ENCODE measurements around the gene ROBO4.

The ROBO4 gene

DNA sequence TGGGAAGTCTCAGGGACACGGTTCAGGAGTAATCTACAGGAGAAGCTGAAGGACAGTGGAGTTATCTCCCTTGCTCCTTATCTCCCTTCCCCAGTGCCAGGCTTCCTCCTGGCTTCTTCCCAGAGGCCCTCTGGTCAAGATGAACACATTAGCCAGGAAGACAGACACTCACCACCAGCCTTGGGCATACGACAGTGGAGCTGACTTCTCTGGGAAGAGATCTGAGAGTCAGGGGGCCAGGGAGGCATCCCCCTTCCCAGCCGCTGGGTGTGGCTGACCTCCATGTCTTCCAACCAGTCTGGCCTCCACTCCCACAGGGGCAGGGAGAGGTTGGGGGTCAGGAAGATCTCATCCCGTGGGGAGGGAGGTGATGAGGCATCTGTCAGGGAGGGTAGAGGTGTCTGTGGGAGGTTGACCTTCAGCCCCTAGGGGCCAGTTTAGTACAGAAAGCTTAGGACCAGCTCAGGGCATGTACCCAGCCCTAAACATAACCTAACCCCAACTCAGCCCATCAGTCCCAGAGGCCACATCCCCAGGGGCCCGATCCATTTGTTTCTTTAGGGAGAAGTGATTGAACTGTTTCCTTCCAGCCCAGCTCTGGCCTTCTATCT is 12.7 kb downstream of the ROBO4 start:
- TF ChIP-seq, protein P1, sequence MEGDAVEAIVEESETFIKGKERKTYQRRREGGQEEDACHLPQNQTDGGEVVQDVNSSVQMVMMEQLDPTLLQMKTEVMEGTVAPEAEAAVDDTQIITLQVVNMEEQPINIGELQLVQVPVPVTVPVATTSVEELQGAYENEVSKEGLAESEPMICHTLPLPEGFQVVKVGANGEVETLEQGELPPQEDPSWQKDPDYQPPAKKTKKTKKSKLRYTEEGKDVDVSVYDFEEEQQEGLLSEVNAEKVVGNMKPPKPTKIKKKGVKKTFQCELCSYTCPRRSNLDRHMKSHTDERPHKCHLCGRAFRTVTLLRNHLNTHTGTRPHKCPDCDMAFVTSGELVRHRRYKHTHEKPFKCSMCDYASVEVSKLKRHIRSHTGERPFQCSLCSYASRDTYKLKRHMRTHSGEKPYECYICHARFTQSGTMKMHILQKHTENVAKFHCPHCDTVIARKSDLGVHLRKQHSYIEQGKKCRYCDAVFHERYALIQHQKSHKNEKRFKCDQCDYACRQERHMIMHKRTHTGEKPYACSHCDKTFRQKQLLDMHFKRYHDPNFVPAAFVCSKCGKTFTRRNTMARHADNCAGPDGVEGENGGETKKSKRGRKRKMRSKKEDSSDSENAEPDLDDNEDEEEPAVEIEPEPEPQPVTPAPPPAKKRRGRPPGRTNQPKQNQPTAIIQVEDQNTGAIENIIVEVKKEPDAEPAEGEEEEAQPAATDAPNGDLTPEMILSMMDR (IDR thresholded peaks at IDR 0.05; ENCODE audit: low read depth, low read length, poor library complexity, severe bottlenecking) = no peak
- TF ChIP-seq EZH2phosphoT487 (IDR thresholded peaks at IDR 0.05; ENCODE audit: borderline replicate concordance, low read length) = no peak
- H4K20me1 ChIP-seq (ENCODE audit: control insufficient read depth, insufficient read depth, low read depth, low read length) = no peaks in the 10 kb centered on the region
- peaks cover 17% of the 10 kb centered on the region for H3K27me3 ChIP-seq (ENCODE audit: control insufficient read depth, low read length)
- H3F3A ChIP-seq (ENCODE audit: control insufficient read depth, insufficient read depth) = no peaks in the 10 kb centered on the region
- no peak overlapping the region for H3K4me2 ChIP-seq (ENCODE audit: low read length)
- no peaks in the 10 kb centered on the region for H3K9me3 ChIP-seq (ENCODE audit: control insufficient read depth, insufficient read depth, low read length)
- H3K27ac ChIP-seq (ENCODE audit: low read depth, low read length) = no peak overlapping the region
- H3K79me2 ChIP-seq (ENCODE audit: control insufficient read depth, low read length) = no peaks in the 10 kb centered on the region
- no peak overlapping the region for H3K4me3 ChIP-seq (ENCODE audit: low read length)
- H3K4me1 ChIP-seq (ENCODE audit: control insufficient read depth, low read length) = peaks cover 6% of the 10 kb centered on the region
- no peaks in the 10 kb centered on the region for H3K9me2 ChIP-seq (replicated peaks; ENCODE audit: control insufficient read depth, low read length)
- no peaks in the 10 kb centered on the region for H3K36me3 ChIP-seq (ENCODE audit: control insufficient read depth, low read length)

DNA sequence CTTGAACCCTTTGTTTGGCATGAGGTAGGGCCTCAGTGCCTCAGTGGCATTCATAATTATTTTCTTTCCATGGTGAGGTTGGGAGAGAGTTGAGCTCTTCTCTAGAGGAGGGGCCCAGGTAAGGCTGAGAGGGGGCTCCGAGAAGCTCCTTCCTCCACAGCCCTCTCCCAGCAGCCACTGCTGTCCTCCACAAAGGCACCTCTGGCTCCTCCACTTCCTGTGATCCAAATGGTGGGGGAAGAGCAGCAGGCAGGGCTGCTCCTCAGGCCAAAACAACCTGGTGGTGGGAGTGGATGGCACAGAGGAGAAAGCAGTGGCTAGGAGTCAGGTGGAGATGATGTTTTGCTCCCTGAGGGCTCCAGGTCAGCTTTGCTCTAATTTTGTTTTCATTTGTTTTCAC is 13.3 kb downstream of the ROBO4 start:
- Histone ChIP-seq H3K4me1 (ENCODE audit: control insufficient read depth, low read length) (peaks cover 6% of the 10 kb centered on the region), H3K36me3 (ENCODE audit: control insufficient read depth, low read length) (no peaks in the 10 kb centered on the region), H3K79me2 (ENCODE audit: control insufficient read depth, low read length) (no peaks in the 10 kb centered on the region), H3F3A (ENCODE audit: control insufficient read depth, insufficient read depth) (no peaks in the 10 kb centered on the region), H3K9me2 (replicated peaks; ENCODE audit: control insufficient read depth, low read length) (no peaks in the 10 kb centered on the region), H4K20me1 (ENCODE audit: control insufficient read depth, insufficient read depth, low read depth, low read length) (no peaks in the 10 kb centered on the region), H3K4me3 (ENCODE audit: low read length) (no peak overlapping the region), H3K9me3 (ENCODE audit: control insufficient read depth, insufficient read depth, low read length) (no peaks in the 10 kb centered on the region), H3K4me2 (ENCODE audit: low read length) (no peak overlapping the region), H3K27ac (ENCODE audit: low read depth, low read length) (no peak overlapping the region), H3K27me3 (ENCODE audit: control insufficient read depth, low read length) (peaks cover 17% of the 10 kb centered on the region)
- TF ChIP-seq EZH2phosphoT487 (IDR thresholded peaks at IDR 0.05; ENCODE audit: borderline replicate concordance, low read length) = no peak
- TF ChIP-seq, protein P1 (IDR thresholded peaks at IDR 0.05; ENCODE audit: low read depth, low read length, poor library complexity, severe bottlenecking) = no peak

DNA sequence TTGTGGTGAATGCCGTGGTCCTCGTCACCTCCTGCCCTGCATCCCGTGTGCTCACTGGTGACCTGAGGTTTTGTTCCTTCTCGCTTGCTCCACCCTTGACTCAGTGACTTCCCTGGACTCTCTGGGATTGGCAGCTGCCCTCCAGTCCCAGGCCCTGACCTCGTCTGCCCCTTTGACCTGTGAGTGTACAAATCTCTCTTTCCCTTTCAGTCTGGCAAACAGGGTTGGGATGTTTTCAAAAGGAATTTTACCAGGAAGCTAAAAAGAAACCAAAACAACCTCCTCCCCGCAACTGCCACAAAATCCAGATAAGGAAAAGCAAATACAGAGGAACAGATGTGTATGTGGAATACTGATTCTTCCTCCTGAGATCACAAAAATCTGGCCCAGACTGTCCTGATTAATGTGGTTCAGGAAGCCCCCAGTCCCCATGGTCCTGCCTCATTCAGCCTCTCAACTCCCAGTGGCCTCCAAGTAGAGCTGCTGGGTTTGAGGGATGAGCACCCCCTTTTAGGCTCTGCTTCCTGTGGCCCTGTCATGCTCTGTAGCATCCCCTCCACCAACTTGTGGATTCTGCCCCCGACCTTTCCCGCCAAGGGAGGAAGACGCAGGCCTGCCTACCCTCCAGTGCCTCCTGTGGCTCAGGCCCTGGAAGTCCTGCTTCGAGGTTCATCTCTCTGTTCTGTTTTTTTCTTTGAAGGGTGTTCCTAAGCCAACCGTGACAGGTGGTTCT is 15.2 kb downstream of the ROBO4 start:
- TF ChIP-seq, protein P1 (IDR thresholded peaks at IDR 0.05; ENCODE audit: low read depth, low read length, poor library complexity, severe bottlenecking) = no peak
- TF ChIP-seq EZH2phosphoT487 (IDR thresholded peaks at IDR 0.05; ENCODE audit: borderline replicate concordance, low read length) = no peak
- H3K9me2 ChIP-seq (replicated peaks; ENCODE audit: control insufficient read depth, low read length) = no peaks in the 10 kb centered on the region
- H3K9me3 ChIP-seq (ENCODE audit: control insufficient read depth, insufficient read depth, low read length) = no peaks in the 10 kb centered on the region
- H3K79me2 ChIP-seq (ENCODE audit: control insufficient read depth, low read length) = no peaks in the 10 kb centered on the region
- H3K27me3 ChIP-seq (ENCODE audit: control insufficient read depth, low read length) = peaks cover 14% of the 10 kb centered on the region
- H3K4me2 ChIP-seq (ENCODE audit: low read length) = no peak overlapping the region
- no peaks in the 10 kb centered on the region for H3K36me3 ChIP-seq (ENCODE audit: control insufficient read depth, low read length)
- peaks cover 6% of the 10 kb centered on the region for H3K4me1 ChIP-seq (ENCODE audit: control insufficient read depth, low read length)
- no peak overlapping the region for H3K27ac ChIP-seq (ENCODE audit: low read depth, low read length)
- H4K20me1 ChIP-seq (ENCODE audit: control insufficient read depth, insufficient read depth, low read depth, low read length) = no peaks in the 10 kb centered on the region
- no peak overlapping the region for H3K4me3 ChIP-seq (ENCODE audit: low read length)
- no peaks in the 10 kb centered on the region for H3F3A ChIP-seq (ENCODE audit: control insufficient read depth, insufficient read depth)
